HL-60 (cell line): ENCODE data around the gene SHROOM3.

Experiments
- DNase-seq, 2 experiments: peaks; one replicate each; pipeline ENCODE4 v3.0.0-alpha.2; 2010 to 2020; ENCODE audit warnings: low read depth in 1 of 2, low spot score in 1 of 2
- H3K27ac ChIP-seq: fragments of 250-450 bp; sonication (Bioruptor Pico); replicated peaks from 2 replicates; pipeline ENCODE4 v1.5.1; 2020; ENCODE audit warnings: mild to moderate bottlenecking, moderate library complexity
- H3K27me3 ChIP-seq: fragments of 250-450 bp; sonication (Bioruptor Pico); 2 replicates; pipeline ENCODE4 v1.5.1; 2021; ENCODE audit warnings: mild to moderate bottlenecking, moderate library complexity; ENCODE audit not compliant: insufficient read depth, poor library complexity, severe bottlenecking
- H3K4me3 ChIP-seq: replicated peaks from 2 replicates; pipeline ENCODE4 v1.5.1; 2011; ENCODE audit warnings: mild to moderate bottlenecking, control low read depth, low read length; ENCODE audit not compliant: insufficient read depth
- GABPA ChIP-seq: IDR thresholded peaks from 2 replicates; pipeline ENCODE4 v1.6.1; 2012; ENCODE audit warnings: low read depth
- POLR2AphosphoS5 ChIP-seq: IDR thresholded peaks from 2 replicates; pipeline ENCODE4 v1.6.1; 2012; ENCODE audit warnings: low read depth
- REST ChIP-seq: IDR thresholded peaks from 2 replicates; pipeline ENCODE4 v1.6.1; 2012; ENCODE audit warnings: low read depth; ENCODE audit not compliant: insufficient replicate concordance
- SPI1 ChIP-seq: IDR thresholded peaks from 2 replicates; pipeline ENCODE4 v1.6.1; 2012; ENCODE audit warnings: low read depth, mild to moderate bottlenecking, borderline replicate concordance
- TF ChIP-seq, protein P1 (sequence below): IDR thresholded peaks from one replicate; pipeline ENCODE4 v1.5.1; 2011; ENCODE audit warnings: low read length, control low read depth, inconsistent platforms; ENCODE audit not compliant: insufficient read depth

SHROOM3 gene

GRCh38 chr4:76445911-76446310, 10.9 kb downstream of the SHROOM3 start:
- H3K4me3 ChIP-seq: no peak overlapping the region
- no peaks in the 10 kb centered on the region for H3K27me3 ChIP-seq
- no peak for DNase-seq
- TF ChIP-seq GABPA (no peak), SPI1 (no peak), REST (no peak), POLR2AphosphoS5 (no peak)
- TF ChIP-seq, protein P1, sequence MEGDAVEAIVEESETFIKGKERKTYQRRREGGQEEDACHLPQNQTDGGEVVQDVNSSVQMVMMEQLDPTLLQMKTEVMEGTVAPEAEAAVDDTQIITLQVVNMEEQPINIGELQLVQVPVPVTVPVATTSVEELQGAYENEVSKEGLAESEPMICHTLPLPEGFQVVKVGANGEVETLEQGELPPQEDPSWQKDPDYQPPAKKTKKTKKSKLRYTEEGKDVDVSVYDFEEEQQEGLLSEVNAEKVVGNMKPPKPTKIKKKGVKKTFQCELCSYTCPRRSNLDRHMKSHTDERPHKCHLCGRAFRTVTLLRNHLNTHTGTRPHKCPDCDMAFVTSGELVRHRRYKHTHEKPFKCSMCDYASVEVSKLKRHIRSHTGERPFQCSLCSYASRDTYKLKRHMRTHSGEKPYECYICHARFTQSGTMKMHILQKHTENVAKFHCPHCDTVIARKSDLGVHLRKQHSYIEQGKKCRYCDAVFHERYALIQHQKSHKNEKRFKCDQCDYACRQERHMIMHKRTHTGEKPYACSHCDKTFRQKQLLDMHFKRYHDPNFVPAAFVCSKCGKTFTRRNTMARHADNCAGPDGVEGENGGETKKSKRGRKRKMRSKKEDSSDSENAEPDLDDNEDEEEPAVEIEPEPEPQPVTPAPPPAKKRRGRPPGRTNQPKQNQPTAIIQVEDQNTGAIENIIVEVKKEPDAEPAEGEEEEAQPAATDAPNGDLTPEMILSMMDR: no peak
- no peak overlapping the region for H3K27ac ChIP-seq

GRCh38 chr4:76447393-76447851, 12.4 kb downstream of the SHROOM3 start:
- no peak for DNase-seq
- TF ChIP-seq GABPA (no peak), SPI1 (no peak), REST (no peak), POLR2AphosphoS5 (no peak)
- TF ChIP-seq, protein P1: no peak
- Histone ChIP-seq H3K27ac (no peak overlapping the region), H3K4me3 (no peak overlapping the region), H3K27me3 (no peaks in the 10 kb centered on the region)

GRCh38 chr4:76448211-76448610, 13.2 kb downstream of the SHROOM3 start:
- Histone ChIP-seq H3K27me3 (no peaks in the 10 kb centered on the region), H3K27ac (no peak overlapping the region), H3K4me3 (no peak overlapping the region)
- TF ChIP-seq, protein P1: no peak
- no peak for TF ChIP-seq REST
- TF ChIP-seq SPI1: no peak
- no peak for TF ChIP-seq POLR2AphosphoS5
- TF ChIP-seq GABPA: no peak
- no peak for DNase-seq
